G401 (cell line): ENCODE measurements around the gene FFAR3. TPM values are rescaled to one million over a fixed set of nuclear protein-coding genes. Genes with fewer than 3 reads are reported as not detected.
"Not testable (repeated sequence)": the region's sequence is repeated elsewhere in the genome, so short reads cannot be mapped to it uniquely, and the experiment has no call there.

Experiments used
- DNase-seq: peaks from one replicate; pipeline ENCODE4 v3.0.0-alpha.2; 2015; ENCODE audit warnings: low spot score
- in situ Hi-C: cut with HindIII; loops from 2 replicates; pipeline ENCODE4 v1.10.0; 2016; ENCODE audit warnings: low sequenced_read_pairs, mixed read lengths
- total RNA-seq: library from RNA; depleted of rRNA; stranded (reverse); fragments of >200 nt; shearing (Covaris generic); gene quantifications from 2 replicates; pipeline ENCODE4 v1.2.3, GENCODE V29; 2014

Gene FFAR3
- total RNA-seq, 1 experiment from 2014 or later, result not detected

DNA sequence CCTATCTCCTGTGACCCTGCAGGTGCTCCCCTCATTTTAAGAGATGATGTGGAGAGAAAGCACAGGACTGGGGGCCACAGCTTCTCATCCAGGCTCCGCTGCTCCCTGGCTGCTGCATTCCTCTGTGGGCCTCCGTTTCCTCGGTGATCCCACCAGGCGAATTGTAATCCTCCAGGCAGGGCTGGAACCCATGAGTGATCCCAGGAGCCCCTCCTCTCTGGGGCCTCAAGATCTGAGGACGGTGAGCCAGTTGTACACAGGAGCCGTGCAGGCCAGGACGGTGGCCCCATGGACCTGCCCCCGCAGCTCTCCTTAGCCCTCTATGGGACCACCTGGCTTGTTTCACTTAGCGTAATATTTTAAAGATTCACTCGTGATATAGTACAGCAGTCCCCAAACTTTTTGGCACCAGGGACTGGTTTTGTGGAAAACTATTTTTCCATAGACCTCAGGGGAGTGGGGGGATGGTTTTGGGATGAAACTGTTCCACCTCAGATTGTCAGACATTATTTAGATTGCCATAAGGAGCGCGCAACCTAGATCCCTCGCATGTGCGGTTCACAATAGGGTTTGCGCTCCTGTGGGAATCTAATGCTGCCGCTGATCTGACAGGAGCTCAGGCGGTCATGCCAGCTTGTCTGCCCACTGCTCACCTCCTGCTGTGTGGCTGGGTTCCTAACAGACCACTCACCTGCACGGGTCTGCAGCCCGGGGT lies 5.6 kb downstream of the FFAR3 start:
- in situ Hi-C loops, result no loop called here
- DNase-seq, result no peak

DNA sequence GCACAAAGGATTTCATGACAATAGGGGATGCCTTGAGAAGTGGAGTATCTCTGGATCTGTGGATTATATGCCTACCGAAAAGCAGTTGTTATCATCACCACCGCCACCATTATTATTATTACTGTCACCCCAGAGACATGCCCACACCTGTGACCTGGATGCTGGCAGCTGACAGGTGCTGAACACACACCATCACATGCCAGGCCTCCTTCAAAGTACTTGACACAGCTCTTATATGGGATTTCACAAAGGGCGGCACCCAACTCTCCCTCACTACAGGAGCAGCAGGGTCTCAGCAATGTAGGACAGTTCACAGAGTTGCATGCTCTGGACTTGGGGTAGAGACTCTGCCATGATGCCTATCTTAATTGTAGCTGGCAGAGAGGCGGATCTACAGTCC lies 7.0 kb downstream of the FFAR3 start:
- in situ Hi-C loops, result no loop called here
- DNase-seq, result no peak

DNA sequence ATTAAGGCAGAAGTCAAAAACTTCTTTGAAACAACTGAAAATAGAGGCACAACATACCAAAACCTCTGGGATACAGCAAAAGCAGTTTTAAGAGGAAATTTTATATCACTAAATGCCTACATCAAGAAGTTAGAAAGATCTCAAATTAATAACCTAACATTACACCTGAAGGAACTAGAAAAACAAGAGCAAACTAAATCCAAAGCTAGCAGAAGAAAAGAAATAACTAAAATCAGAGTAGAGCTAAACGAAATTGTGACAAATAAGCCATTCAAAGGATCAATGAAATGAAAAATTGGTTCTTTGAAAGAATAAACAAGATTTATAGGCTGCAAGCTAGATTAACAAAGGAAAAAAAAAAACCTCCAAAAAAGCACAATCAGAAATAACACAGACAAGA lies 10.1 kb downstream of the FFAR3 start:
- DNase-seq, result no peak
- in situ Hi-C loops, result no loop called here

DNA sequence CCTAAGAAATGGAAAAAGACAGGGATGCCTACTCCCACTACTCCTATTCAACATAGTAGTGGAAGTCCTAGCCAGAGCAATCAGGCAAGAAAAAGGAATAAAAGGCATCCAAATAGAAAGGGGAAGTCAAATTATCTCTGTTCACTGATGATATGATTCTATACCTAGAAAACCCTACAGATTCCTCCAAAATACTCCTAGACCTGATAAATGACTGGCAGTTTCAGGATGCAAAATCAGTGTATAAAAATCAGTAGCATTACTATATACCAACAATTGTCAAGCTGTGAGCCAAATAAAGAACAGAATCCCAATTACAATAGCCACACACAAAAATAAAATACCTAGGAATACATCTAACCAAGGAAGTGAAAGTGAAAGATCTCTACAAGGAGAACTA lies 11.3 kb downstream of the FFAR3 start:
- DNase-seq, result no peak
- in situ Hi-C loops, result no loop called here

DNA sequence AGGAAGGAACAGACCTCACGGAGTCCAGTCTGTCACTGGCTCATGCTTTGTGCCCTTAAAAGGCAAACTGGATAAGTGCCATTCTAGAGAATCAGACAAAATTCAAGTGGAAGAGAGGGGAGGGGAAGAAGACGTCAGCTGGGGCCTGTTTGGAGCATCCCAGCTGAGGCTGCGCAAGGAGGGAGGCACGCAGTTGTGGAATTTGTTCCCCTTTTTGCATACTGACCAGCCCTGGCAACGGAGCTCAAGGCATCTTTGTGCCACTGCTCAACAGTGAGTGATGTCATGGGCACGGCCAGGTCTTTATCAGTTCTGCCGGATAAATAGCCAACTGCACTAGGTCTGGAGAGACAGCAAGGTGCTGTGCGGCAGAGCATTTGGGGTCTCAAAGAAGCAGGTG lies 12.5 kb downstream of the FFAR3 start, which contains the start of gene GPR42:
Gene GPR42, plus strand, starts transcription at position 347 of the 400 bp plus-strand sequence. CDS start 292 bp downstream, outside the sequence.
- in situ Hi-C loops, result no loop called here
- no peak for DNase-seq

DNA sequence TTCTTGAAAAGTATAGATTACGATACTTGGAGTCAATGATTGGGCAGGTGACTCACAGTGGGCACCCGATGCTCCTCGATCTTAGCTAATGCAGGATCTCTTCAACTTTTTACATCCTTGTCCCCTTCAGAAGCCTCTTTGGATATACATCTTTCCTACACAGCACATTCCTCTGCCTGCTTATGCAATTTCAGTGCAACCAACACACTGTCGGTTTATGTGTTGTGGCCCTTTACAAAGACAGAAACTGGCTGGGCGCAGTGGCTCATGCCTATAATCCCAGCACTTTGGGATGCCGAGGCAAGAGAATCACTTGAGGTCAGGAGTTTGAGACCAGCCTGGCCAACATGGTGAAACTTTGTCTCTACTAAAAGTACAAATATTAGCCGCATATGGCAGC lies 15.2 kb downstream of the FFAR3 start:
- no peak for DNase-seq
- in situ Hi-C loops, result no loop called here

DNA sequence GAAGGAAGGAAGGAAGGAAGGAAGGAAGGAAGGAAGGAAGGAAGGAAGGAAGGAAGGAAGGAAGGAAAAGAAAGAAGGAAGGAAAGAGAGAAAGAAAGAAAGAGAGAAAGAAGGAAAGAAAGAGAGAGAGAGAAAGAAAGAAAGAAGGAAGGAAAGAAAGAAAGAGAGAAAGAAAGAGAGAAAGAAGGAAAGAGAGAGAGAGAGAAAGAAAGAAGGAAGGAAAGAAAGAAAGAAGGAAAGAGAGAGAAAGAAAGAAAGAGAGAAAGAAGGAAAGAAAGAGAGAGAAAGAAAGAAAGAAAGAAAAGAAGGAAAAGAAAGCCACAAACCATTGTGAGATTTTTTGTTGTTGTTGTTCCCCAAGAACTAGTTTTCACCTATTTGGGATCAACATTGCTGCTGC lies 15.8 kb downstream of the FFAR3 start:
- in situ Hi-C loops, DNase-seq: not testable (repeated sequence)

DNA sequence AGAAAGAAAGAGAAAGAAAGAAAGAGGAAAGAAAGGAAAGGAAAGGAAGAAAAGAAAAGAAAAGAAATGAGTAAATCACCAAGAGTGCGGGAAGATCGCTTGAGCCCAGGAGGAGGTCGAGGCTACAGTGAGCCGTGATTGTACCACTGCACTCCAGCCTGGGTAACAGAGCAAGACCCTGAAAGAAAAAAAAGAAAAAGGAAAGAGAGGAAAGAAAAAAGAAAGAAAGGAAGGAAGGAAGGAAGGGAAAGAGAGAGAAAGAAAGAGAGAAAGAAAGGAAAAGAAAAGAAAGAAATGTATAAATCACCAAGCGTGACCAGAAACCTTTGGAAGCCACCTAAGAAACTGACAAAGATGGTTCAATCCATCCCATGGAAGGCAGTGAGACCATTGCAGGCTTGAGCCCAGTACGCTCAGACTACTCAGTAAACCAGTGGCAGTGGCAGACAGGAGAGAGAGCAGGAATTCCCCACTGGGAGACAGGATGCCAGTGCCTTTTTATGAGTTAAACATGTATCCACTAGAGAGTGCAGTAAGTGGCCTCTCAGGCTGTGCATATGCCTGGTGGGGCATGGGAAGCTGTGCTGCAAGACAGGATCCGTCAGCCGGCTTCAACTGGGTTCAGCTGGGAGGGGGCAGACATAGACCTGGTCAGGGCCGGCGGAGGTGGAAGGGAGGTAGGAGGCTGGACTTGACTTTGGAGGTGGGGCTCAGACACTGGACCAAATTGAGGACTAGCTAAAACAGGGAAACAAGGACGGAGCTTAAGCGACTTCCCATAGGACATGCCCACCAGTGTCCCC lies 17.4 kb downstream of the FFAR3 start:
- DNase-seq, result no peak
- in situ Hi-C loops, result no loop called here

DNA sequence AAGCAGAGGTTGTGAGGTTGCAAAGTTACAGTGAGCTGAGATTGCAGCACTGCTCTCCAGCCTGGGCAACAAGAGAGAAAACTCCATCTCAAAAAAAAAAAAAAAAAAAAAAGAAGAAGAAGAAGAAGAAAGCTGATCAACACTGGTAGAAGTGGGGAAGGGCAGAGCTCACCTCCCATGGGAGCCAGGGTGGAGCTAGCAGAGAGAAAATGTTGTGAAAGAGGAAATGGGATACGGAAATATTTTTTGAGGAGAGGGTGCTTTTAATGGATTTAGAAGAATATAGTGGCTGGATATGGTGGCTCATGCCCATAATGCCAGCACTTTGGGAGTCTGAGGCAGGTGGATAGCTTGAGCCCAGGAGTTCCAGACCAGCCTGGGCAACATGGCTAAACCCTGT lies 19.4 kb downstream of the FFAR3 start:
- no peak for DNase-seq
- in situ Hi-C loops, result no loop called here

DNA sequence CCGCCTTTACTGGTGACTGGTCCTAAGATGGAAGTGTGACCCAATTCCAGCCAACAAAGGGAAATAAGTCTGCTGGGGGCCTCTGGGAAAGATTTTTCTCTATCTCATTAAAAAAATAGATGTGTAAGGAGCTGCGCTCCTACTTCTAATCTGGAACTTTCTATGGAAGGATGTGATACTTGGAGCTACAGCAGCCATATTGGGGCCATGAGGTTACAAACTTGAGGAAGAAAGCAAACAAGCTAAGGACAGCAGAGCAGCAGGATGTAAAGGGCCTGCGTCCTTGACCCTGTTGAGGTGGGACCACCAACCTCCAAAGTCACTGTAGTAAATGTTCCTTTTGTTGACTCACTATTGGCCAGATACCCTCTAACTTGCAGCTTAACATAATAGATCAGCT lies 20.1 kb downstream of the FFAR3 start:
- DNase-seq, result no peak
- in situ Hi-C loops, result no loop called here

DNA sequence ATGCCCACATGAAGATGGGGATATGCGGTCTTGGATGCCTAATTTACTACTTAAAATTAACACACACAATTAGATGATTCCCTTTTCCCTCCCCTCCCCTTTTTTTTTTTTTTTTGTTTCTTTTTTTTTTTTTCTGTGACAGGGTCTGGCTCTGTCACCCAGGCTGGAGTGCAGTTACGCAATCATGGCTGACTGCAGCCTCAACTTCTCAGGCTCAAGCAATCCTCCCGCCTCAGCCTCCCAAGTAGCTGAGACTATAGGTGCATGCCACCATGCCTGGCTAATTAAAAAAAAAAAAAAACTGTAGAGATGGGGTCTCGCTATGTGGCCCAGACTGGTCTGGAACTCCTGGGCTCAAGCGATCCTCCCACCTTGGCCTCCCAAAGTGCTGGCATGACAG lies 21.3 kb downstream of the FFAR3 start:
- in situ Hi-C loops, DNase-seq: not testable (repeated sequence)

DNA sequence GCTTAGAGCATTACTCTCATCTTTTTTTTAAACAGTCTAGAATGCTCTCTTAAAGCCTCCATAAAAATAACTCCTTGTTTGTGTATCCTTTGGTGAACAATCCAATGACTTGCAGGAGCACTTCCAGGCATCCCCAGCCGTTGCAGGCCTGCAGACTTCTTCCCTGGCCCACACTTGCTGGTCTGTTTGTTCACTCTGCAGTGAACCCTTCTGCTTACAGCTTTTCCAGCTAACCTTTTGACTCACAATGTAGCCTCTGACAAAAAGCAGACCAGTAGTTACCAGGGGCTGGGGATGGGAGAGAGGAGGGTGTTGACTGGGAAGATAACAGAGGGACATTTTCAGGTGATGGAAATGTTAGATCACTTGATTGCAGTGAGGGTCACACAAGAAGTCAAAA lies 21.7 kb downstream of the FFAR3 start:
- no peak for DNase-seq
- in situ Hi-C loops, result no loop called here

DNA sequence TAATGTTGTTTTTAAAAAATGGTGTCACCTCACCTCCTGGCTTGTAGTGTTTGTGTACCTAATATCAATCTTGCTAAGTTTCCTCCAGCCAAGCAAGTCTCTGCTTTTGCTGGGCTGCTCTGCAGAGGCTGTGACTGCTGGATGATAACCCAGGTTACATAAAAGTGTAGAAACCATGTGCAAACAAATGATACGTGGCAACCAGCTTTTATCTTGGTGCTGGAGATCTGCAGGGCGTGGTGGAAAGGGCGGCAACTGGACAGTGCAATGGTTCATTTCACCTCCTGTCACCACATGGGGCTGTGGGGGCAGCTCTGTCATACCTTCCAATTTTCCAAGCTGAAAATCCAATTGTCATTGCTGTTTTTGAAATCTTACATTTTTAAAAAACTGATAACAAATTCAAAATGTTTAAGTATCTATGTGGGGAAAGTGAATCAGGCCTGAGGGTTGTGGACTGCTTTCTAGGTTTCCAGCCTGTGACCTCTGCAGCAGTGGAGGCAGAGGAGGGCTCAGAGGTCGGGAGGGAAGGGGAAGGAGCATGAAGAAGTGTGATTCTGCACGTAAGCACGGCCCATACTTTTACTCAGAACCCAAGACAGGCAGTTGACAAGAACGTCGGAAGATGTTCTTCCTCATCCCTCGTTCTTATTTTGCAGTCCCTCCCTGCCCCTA lies 22.3 kb downstream of the FFAR3 start:
- no peak for DNase-seq
- in situ Hi-C loops, result no loop called here

DNA sequence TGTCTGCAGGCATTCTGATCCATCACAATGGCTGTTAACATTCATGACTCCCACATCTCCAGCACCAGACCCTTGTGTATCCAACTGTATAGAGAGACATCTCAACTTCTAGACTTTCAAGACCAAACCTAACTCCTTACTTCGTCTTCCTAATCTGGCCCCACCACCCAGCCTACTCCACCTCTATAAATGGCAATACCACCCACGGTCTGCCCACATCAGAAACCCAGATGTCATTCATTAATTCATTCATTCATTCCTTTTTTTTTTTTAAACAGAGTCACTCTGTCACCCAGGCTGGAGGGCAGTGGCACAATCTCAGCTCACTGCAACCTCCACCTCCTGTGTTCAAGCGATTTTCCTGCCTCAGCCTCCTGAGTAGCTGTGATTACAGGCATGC lies 23.1 kb downstream of the FFAR3 start:
- in situ Hi-C loops, result no loop called here

DNA sequence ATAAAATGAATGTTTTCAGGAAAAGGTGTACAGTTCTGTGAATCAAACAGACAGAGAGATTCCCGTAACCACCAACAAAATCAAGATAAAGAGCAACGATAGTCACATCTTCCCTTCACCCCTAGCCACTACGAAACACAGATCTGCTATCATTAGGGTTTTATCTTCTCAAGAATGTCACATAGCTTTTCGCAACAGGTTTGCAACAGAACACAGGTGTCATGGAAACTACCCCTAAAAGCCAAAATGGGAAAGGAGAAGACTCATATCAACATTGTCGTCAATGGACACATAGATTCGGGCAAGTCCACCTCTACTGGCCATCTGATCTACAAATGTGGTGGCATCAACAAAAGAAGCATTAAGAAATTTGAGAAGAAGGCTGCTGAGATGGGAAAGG lies 23.7 kb downstream of the FFAR3 start:
- in situ Hi-C loops, result no loop called here
- DNase-seq, result no peak

More for the DNA sequence above, 23.1 kb downstream of the FFAR3 start:
- DNase-seq, result no peak

DNA sequence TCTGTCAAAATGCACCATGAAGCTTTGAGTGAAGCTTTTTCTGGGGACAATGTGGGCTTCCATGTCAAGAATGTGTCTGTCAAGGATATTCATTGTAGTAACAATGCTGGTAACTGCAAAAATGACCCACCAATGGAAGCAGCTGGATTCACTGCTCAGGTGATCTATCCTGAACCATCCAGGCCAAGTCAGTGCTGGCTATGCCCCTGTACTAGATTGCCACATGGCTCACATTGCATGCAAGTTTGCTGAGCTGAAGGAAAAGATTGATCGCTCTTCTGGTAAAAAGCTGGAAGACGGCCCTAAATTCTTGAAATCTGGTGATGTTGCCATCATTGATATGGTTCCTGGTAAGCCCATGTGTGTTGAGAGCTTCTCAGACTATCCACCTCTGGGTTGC lies 25.3 kb downstream of the FFAR3 start:
- DNase-seq, result no peak
- in situ Hi-C loops, result no loop called here

DNA sequence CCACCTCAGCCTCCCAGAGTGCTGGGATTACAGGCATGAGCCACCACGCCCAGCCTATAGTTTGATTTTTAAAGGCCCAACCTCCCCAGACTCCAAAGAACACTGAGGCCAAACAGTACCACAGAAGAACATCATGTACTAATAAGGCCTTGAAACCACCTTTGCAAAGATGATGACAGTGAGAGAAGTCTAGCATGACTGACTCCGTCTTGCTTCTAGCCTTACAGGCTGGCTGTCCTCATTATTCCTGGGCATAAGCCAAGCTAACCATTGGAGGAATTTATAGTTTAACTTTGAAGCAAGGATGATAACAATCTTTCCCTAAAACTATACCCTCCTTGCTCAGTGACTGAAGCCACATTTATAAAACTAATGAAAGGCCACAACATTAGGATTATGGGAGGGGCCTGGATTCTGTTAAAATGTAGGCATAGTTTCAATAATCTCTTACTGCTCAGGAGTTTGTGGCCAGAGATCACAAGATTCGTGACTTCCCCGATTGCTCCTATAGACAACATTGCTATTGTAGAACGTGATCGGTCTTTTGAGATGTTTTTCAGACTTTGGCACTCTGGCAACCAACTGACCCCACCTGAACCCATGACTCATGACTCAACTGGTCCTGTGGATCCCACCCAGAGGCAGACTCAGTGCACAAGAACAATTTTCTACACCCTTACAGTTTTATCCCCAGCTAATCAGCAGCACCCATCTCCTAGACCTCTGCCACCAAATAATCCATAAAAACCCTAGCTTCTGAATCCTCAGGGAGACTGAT lies 30.2 kb downstream of the FFAR3 start:
- peak; percentile 10 for DNase-seq
- in situ Hi-C loops, result no loop called here

DNA sequence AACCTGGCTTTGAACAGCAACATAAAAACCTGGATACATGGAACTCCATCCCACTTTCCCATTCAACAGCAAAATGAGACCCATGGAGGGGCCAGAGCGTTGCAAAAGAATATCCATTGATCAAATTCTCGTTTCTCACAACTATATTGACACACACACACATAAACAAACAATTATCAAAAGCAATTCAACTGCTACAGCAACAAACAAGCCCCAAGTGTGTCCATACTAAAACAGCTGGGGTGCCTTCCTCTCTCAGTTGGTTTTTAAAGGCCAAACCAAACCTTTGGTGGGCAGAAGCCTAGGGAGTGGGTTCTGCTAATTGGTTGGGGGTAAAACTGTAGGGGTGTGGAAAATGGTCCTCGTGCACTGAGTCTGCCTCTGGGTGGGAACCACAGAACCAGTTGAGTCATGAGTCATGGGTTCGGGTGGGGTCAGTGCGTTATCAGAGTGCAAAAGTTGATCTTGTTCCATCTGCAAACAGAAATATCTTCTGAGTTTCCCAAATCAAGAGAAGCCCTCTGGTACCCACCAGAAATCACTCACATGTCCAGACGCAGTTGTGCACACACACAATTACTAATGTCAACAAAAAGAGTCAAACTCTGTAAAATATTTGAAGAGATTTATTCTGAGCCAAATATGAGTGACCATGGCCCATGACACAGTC lies 31.1 kb downstream of the FFAR3 start:
- in situ Hi-C loops, result no loop called here
- no peak for DNase-seq
